Neural progenitor cell (in vitro differentiated cells): ENCODE measurements around the gene CHSY3.

ENCODE experiments used
- EZH2 ChIP-seq: fragments of 200-600 bp; sonication (generic); IDR thresholded peaks from 2 replicates; pipeline ENCODE4 v1.6.1; 2017; ENCODE audit warnings: antibody characterized with exemption, mild to moderate bottlenecking, moderate library complexity
- TF ChIP-seq, protein P1 (sequence below): fragments of 200-600 bp; sonication (generic); IDR thresholded peaks from 2 replicates; pipeline ENCODE4 v1.5.1; 2017; ENCODE audit warnings: antibody characterized with exemption, mild to moderate bottlenecking

GRCh38 chr5:130055572-130055971 lies 151.3 kb downstream of the CHSY3 start:
- TF ChIP-seq, protein P1, sequence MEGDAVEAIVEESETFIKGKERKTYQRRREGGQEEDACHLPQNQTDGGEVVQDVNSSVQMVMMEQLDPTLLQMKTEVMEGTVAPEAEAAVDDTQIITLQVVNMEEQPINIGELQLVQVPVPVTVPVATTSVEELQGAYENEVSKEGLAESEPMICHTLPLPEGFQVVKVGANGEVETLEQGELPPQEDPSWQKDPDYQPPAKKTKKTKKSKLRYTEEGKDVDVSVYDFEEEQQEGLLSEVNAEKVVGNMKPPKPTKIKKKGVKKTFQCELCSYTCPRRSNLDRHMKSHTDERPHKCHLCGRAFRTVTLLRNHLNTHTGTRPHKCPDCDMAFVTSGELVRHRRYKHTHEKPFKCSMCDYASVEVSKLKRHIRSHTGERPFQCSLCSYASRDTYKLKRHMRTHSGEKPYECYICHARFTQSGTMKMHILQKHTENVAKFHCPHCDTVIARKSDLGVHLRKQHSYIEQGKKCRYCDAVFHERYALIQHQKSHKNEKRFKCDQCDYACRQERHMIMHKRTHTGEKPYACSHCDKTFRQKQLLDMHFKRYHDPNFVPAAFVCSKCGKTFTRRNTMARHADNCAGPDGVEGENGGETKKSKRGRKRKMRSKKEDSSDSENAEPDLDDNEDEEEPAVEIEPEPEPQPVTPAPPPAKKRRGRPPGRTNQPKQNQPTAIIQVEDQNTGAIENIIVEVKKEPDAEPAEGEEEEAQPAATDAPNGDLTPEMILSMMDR: no peak
- TF ChIP-seq EZH2: no peak
